SHP77 (cell line): Measurements from ENCODE around the gene ADISSP.
"Not testable (repeated sequence)": the region's sequence is repeated elsewhere in the genome, so short reads cannot be mapped to it uniquely, and the experiment has no call there.

ENCODE experiments used
- DNase-seq, 2 experiments: peaks; one replicate each; lab custom pipeline; 2025; lab: John Stamatoyannopoulos, UW

Gene ADISSP

GRCh38 chr20:3797592-3798372 is 30.2 kb upstream of the ADISSP start:
- no peak for DNase-seq

- DNase-seq: no peak
Measured at GRCh38 chr20:3797226-3797545, 29.6 kb upstream of the ADISSP start.

- no peak for DNase-seq
Measured at GRCh38 chr20:3796477-3797225, 29.1 kb upstream of the ADISSP start.

GRCh38 chr20:3795511-3796468 is 28.2 kb upstream of the ADISSP start, which contains the start of gene CDC25B:
Gene CDC25B, plus strand, starts transcription at chr20:3796310. Its CDS starts 222 bp downstream, at chr20:3796532.
- DNase-seq: peak; percentile 96 to 98

- no peak for DNase-seq
Measured at GRCh38 chr20:3794701-3795420, 27.3 kb upstream of the ADISSP start.

- DNase-seq: not testable (repeated sequence)
Measured at GRCh38 chr20:3794168-3794567, 26.6 kb upstream of the ADISSP start.

GRCh38 chr20:3789201-3789600 is 21.6 kb upstream of the ADISSP start:
- DNase-seq: not testable (repeated sequence)

- DNase-seq: peak in 1 of 2 experiments; percentile 38
Measured at GRCh38 chr20:3788685-3789155, 21.2 kb upstream of the ADISSP start.

- no peak for DNase-seq
Measured at GRCh38 chr20:3787324-3788014, 19.9 kb upstream of the ADISSP start.

GRCh38 chr20:3786665-3787323 is 19.2 kb upstream of the ADISSP start, which contains the start of gene CENPB:
Gene CENPB, minus strand, starts transcription at chr20:3786740. Its CDS starts 257 bp downstream, at chr20:3786483.
- DNase-seq: peak; percentile 75 to 90

- peak; percentile 46 to 74 for DNase-seq
Measured at GRCh38 chr20:3786126-3786484, 18.6 kb upstream of the ADISSP start.

GRCh38 chr20:3785240-3786125 is 17.9 kb upstream of the ADISSP start:
- DNase-seq: peak; percentile 16 to 29

GRCh38 chr20:3784863-3785239 is 17.3 kb upstream of the ADISSP start:
- DNase-seq: no peak

GRCh38 chr20:3784216-3784853 is 16.8 kb upstream of the ADISSP start:
- no peak for DNase-seq

GRCh38 chr20:3783511-3784195 is 16.1 kb upstream of the ADISSP start:
- DNase-seq: no peak

GRCh38 chr20:3783068-3783489 is 15.5 kb upstream of the ADISSP start:
- DNase-seq: no peak

- DNase-seq: no peak
Measured at GRCh38 chr20:3782597-3782996, 15.0 kb upstream of the ADISSP start.
